ENCODE measurements around the gene KIF4B. TPM values are rescaled to one million over a fixed set of nuclear protein-coding genes. Genes with fewer than 3 reads are reported as not detected.

The KIF4B gene
- polyA plus RNA-seq, 1 donor (not counting 4 experiments of a cell fraction or from before 2014, with no cell fraction given): not detected

GRCh38 chr5:155008669-155009068 is 4.9 kb upstream of the KIF4B start:
- H3K36me3 ChIP-seq (ENCODE audit: control insufficient read depth in 2 of 2, extremely low read depth in 1 of 2, insufficient read depth in 2 of 2, low read length in 2 of 2): no peaks in the 10 kb centered on the region
- H3K79me2 ChIP-seq (ENCODE audit: control insufficient read depth, insufficient read depth, low read length): no peaks in the 10 kb centered on the region
- dilution Hi-C loops (cut with MboI; ENCODE audit: extremely low pct_ligation_motif_present, low sequenced_read_pairs): no loop called here
- no peak overlapping the region for H3K4me2 ChIP-seq (ENCODE audit: control insufficient read depth, extremely low read depth, insufficient read depth, low read depth, low read length)
- no peaks in the 10 kb centered on the region for H3K9me1 ChIP-seq (ENCODE audit: control insufficient read depth, extremely low read depth, insufficient read depth, low read length)
- no peaks in the 10 kb centered on the region for H3K4me1 ChIP-seq (ENCODE audit: control insufficient read depth, extremely low read depth, insufficient read depth, low read length)
- FAIRE-seq (no peak), DNase-seq (ENCODE audit: low read depth, low spot score) (no peak)
- no peak overlapping the region for H3K9ac ChIP-seq (ENCODE audit: control insufficient read depth, extremely low read depth, insufficient read depth, low read length)
- no peak for TF ChIP-seq CTCF (optimal IDR thresholded peaks at IDR 0.05 in 1 of 3, IDR thresholded peaks at IDR 0.05 in 1 of 3, conservative IDR thresholded peaks at IDR 0.05 in 1 of 3; ENCODE audit: extremely low read depth in 1 of 3, insufficient read depth in 2 of 3, low read length in 3 of 3)
- no peak for TF ChIP-seq EZH2 (IDR thresholded peaks at IDR 0.05; ENCODE audit: low read length)
- no peaks in the 10 kb centered on the region for H4K20me1 ChIP-seq (ENCODE audit: control insufficient read depth, extremely low read depth, insufficient read depth, low read length)
- no peak overlapping the region for H3K27ac ChIP-seq (ENCODE audit: control insufficient read depth, insufficient read depth, low read length)
- no peaks in the 10 kb centered on the region for H3K9me3 ChIP-seq (ENCODE audit: control insufficient read depth, low read depth, low read length)
- no peak overlapping the region for H3K4me3 ChIP-seq (ENCODE audit: control insufficient read depth in 2 of 3, extremely low read depth in 1 of 3, insufficient read depth in 2 of 3, low read depth in 1 of 3, low read length in 3 of 3)
- H3K27me3 ChIP-seq (ENCODE audit: control insufficient read depth, extremely low read depth, insufficient read depth, low read length): no peaks in the 10 kb centered on the region
- H2AFZ ChIP-seq (ENCODE audit: control insufficient read depth, low read length): no peak overlapping the region

- no peaks in the 10 kb centered on the region for H3K9me3 ChIP-seq (ENCODE audit: control insufficient read depth, low read depth, low read length)
- no peak overlapping the region for H3K4me2 ChIP-seq (ENCODE audit: control insufficient read depth, extremely low read depth, insufficient read depth, low read depth, low read length)
- H3K27me3 ChIP-seq (ENCODE audit: control insufficient read depth, extremely low read depth, insufficient read depth, low read length): no peaks in the 10 kb centered on the region
- H4K20me1 ChIP-seq (ENCODE audit: control insufficient read depth, extremely low read depth, insufficient read depth, low read length): no peaks in the 10 kb centered on the region
- H3K27ac ChIP-seq (ENCODE audit: control insufficient read depth, insufficient read depth, low read length): no peak overlapping the region
- H3K9ac ChIP-seq (ENCODE audit: control insufficient read depth, extremely low read depth, insufficient read depth, low read length): no peak overlapping the region
- H3K9me1 ChIP-seq (ENCODE audit: control insufficient read depth, extremely low read depth, insufficient read depth, low read length): no peaks in the 10 kb centered on the region
- no peak for DNase-seq (ENCODE audit: low read depth, low spot score)
- no peak overlapping the region for H2AFZ ChIP-seq (ENCODE audit: control insufficient read depth, low read length)
- TF ChIP-seq CTCF (optimal IDR thresholded peaks at IDR 0.05 in 1 of 3, IDR thresholded peaks at IDR 0.05 in 1 of 3, conservative IDR thresholded peaks at IDR 0.05 in 1 of 3; ENCODE audit: extremely low read depth in 1 of 3, insufficient read depth in 2 of 3, low read length in 3 of 3) (no peak), EZH2 (IDR thresholded peaks at IDR 0.05; ENCODE audit: low read length) (no peak)
- no peaks in the 10 kb centered on the region for H3K36me3 ChIP-seq (ENCODE audit: control insufficient read depth in 2 of 2, extremely low read depth in 1 of 2, insufficient read depth in 2 of 2, low read length in 2 of 2)
- dilution Hi-C loops (cut with MboI; ENCODE audit: extremely low pct_ligation_motif_present, low sequenced_read_pairs): no loop called here
- no peak overlapping the region for H3K4me3 ChIP-seq (ENCODE audit: control insufficient read depth in 2 of 3, extremely low read depth in 1 of 3, insufficient read depth in 2 of 3, low read depth in 1 of 3, low read length in 3 of 3)
- no peaks in the 10 kb centered on the region for H3K4me1 ChIP-seq (ENCODE audit: control insufficient read depth, extremely low read depth, insufficient read depth, low read length)
- no peak for FAIRE-seq
- no peaks in the 10 kb centered on the region for H3K79me2 ChIP-seq (ENCODE audit: control insufficient read depth, insufficient read depth, low read length)
Observed at GRCh38 chr5:155010881-155011280, 2.7 kb upstream of the KIF4B start.

All from keratinocyte (primary cell).